Measurements from ENCODE around the gene SLC39A3.

DNA sequence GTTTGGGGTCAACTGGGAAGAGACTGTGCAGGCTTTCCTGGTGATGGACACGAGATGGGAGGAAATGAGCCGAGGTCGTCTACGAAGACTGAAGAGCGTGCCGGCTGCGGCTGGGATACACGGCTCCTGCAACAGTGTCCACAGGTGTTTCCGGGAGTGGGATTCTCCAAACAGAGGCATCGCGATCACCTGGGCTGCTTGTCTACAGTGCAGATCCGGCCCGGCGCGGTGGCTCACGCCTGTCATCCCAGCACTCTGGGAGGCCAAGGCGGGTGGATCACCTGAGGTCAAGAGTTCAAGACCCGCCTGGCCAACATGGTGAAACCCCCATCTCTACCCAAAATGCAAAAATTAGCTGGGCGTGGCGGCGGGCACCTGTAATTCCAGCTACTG is 11.6 kb upstream of the SLC39A3 start:
- TF ChIP-seq, protein P1, sequence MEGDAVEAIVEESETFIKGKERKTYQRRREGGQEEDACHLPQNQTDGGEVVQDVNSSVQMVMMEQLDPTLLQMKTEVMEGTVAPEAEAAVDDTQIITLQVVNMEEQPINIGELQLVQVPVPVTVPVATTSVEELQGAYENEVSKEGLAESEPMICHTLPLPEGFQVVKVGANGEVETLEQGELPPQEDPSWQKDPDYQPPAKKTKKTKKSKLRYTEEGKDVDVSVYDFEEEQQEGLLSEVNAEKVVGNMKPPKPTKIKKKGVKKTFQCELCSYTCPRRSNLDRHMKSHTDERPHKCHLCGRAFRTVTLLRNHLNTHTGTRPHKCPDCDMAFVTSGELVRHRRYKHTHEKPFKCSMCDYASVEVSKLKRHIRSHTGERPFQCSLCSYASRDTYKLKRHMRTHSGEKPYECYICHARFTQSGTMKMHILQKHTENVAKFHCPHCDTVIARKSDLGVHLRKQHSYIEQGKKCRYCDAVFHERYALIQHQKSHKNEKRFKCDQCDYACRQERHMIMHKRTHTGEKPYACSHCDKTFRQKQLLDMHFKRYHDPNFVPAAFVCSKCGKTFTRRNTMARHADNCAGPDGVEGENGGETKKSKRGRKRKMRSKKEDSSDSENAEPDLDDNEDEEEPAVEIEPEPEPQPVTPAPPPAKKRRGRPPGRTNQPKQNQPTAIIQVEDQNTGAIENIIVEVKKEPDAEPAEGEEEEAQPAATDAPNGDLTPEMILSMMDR (conservative IDR thresholded peaks at IDR 0.05 in 1 of 2, IDR thresholded peaks at IDR 0.05 in 1 of 2; ENCODE audit: low read depth in 1 of 2, low read length in 2 of 2), result no peak
- no peak for TF ChIP-seq EZH2 (IDR thresholded peaks at IDR 0.05; ENCODE audit: low read length, missing control alignments)
